H1 (cell line): ENCODE measurements around the gene CACNG5. TPM values are rescaled to one million over a fixed set of nuclear protein-coding genes. Genes with fewer than 3 reads are reported as not detected.

ENCODE experiments used
- CTCF ChIA-PET: fragments of 300-600 bp; sonication (Branson Sonifier 250); formaldehyde crosslinking; loops from one replicate; lab custom pipeline; 2021; ENCODE audit not compliant: partially characterized antibody; lab: Charles Lee
- POLR2A ChIA-PET: fragments of 300-600 bp; sonication (Branson Sonifier 250); formaldehyde crosslinking; loops from one replicate; lab custom pipeline; 2021; ENCODE audit warnings: inconsistent platforms; ENCODE audit not compliant: partially characterized antibody; lab: Charles Lee
- DNase-seq, 2 experiments: peaks; one replicate each; pipeline versions ENCODE4 v3.0.0 to v3.0.0-alpha.2; 2010 to 2022; ENCODE audit warnings: low spot score in 2 of 2, low read depth in 1 of 2, mixed read lengths in 1 of 2
- FAIRE-seq: peaks from 2 replicates; lab custom pipeline; 2011; peaks lifted over from hg19 to GRCh38; lab: Jason Lieb, UNC
- H2AFZ ChIP-seq: 2 replicates; pipeline ENCODE4 v1.8.1; 2012; ENCODE audit warnings: low read length, inconsistent platforms
- H2AK5ac ChIP-seq: 2 replicates; pipeline ENCODE4 v1.6.1; 2013; ENCODE audit warnings: low read depth, low read length
- H2BK120ac ChIP-seq: replicated peaks from 2 replicates; pipeline ENCODE3; 2013; ENCODE audit warnings: low read depth, low read length, inconsistent platforms
- H2BK12ac ChIP-seq: 2 replicates; pipeline ENCODE4 v1.6.1; 2013; ENCODE audit warnings: low read depth, low read length
- H2BK15ac ChIP-seq: 2 replicates; pipeline ENCODE4 v1.6.1; 2013; ENCODE audit warnings: low read length
- H2BK20ac ChIP-seq: 2 replicates; pipeline ENCODE4 v1.6.1; 2013; ENCODE audit warnings: low read length
- H2BK5ac ChIP-seq: 2 replicates; pipeline ENCODE4 v1.6.1; 2013; ENCODE audit warnings: low read depth, low read length
- H3K14ac ChIP-seq: 2 replicates; pipeline ENCODE4 v1.6.1; 2013; ENCODE audit warnings: inconsistent platforms; ENCODE audit not compliant: insufficient read length
- H3K18ac ChIP-seq: 2 replicates; pipeline ENCODE4 v1.6.1; 2013; ENCODE audit warnings: low read length; ENCODE audit errors: extremely low read depth
- H3K23ac ChIP-seq: 2 replicates; pipeline ENCODE4 v1.6.1; 2013; ENCODE audit warnings: inconsistent platforms; ENCODE audit not compliant: insufficient read length
- H3K23me2 ChIP-seq: 2 replicates; pipeline ENCODE4 v1.6.1; 2013; ENCODE audit warnings: low read depth, low read length
- H3K27ac ChIP-seq: 2 replicates; pipeline ENCODE4 v1.6.1; 2011; ENCODE audit warnings: low read depth, low read length, inconsistent platforms
- H3K27me3 ChIP-seq, 4 experiments: replicated peaks in 1 of 4; 1 replicate in 1 of 4; 2 replicates in 3 of 4; pipeline versions ENCODE4 v1.6.1 to v1.8.1; 2011 to 2013; ENCODE audit warnings: low read length in 3 of 4, mild to moderate bottlenecking in 3 of 4, inconsistent platforms in 2 of 4, mixed read lengths in 2 of 4, moderate library complexity in 1 of 4; ENCODE audit not compliant: control insufficient read depth in 3 of 4, insufficient read depth in 3 of 4; ENCODE audit errors: extremely low read depth in 1 of 4
- H3K36me3 ChIP-seq, 4 experiments: 2 replicates each; pipeline versions ENCODE4 v1.6.1 to v1.8.1; 2011 to 2013; ENCODE audit warnings: mild to moderate bottlenecking in 4 of 4, low read length in 3 of 4, moderate library complexity in 2 of 4, control low read depth in 1 of 4, inconsistent platforms in 1 of 4; ENCODE audit not compliant: insufficient read depth in 4 of 4, control insufficient read depth in 2 of 4
- H3K4ac ChIP-seq: replicated peaks from 2 replicates; pipeline ENCODE3; 2013; ENCODE audit warnings: low read length, low read depth, mixed read lengths, inconsistent platforms; ENCODE audit not compliant: insufficient read length
- H3K4me1 ChIP-seq, 4 experiments: replicated peaks in 1 of 4; 1 replicate in 1 of 4; 2 replicates in 3 of 4; pipeline versions ENCODE4 v1.6.1 to v1.8.1; 2011 to 2013; ENCODE audit warnings: low read length in 3 of 4, inconsistent platforms in 2 of 4, mixed read lengths in 1 of 4; ENCODE audit not compliant: insufficient read depth in 4 of 4, control insufficient read depth in 3 of 4
- H3K4me2 ChIP-seq, 2 experiments: 2 replicates each; pipeline versions ENCODE4 v1.6.1 to v1.8.1; 2011 to 2013; ENCODE audit warnings: low read depth in 2 of 2, low read length in 2 of 2, control low read depth in 1 of 2, inconsistent platforms in 1 of 2, mild to moderate bottlenecking in 1 of 2; ENCODE audit not compliant: insufficient read depth in 1 of 2
- H3K4me3 ChIP-seq, 4 experiments: fragments of 200-600, 300-600 bp in 1 of 4; sonication (generic), shearing (Covaris generic), sonication (Bioruptor Twin) in 1 of 4; 2 replicates each; pipeline versions ENCODE4 v1.5.1 to v1.8.1; 2011 to 2016; ENCODE audit warnings: low read length in 4 of 4, low read depth in 3 of 4, control low read depth in 2 of 4, inconsistent platforms in 2 of 4, mild to moderate bottlenecking in 2 of 4, mixed read lengths in 1 of 4, moderate library complexity in 1 of 4; ENCODE audit not compliant: insufficient read depth in 2 of 4; ENCODE audit errors: extremely low read depth in 1 of 4
- H3K56ac ChIP-seq: replicated peaks from 2 replicates; pipeline ENCODE3; 2013; ENCODE audit warnings: low read depth, mild to moderate bottlenecking, mixed read lengths, low read length, inconsistent platforms; ENCODE audit not compliant: insufficient read length
- H3K79me1 ChIP-seq: 2 replicates; pipeline ENCODE4 v1.6.1; 2013; ENCODE audit warnings: low read depth, low read length, control low read depth
- H3K79me2 ChIP-seq, 2 experiments: 2 replicates each; pipeline versions ENCODE4 v1.6.1 to v1.8.1; 2012 to 2013; ENCODE audit warnings: low read length in 2 of 2, mild to moderate bottlenecking in 2 of 2, inconsistent platforms in 1 of 2; ENCODE audit not compliant: insufficient read depth in 2 of 2, control insufficient read depth in 1 of 2
- H3K9ac ChIP-seq, 4 experiments: replicated peaks in 1 of 4; 1 replicate in 1 of 4; 2 replicates in 3 of 4; pipeline versions ENCODE4 v1.6.1 to v1.8.1; 2011 to 2013; ENCODE audit warnings: low read depth in 3 of 4, low read length in 3 of 4, control low read depth in 2 of 4, mild to moderate bottlenecking in 2 of 4, moderate library complexity in 2 of 4, inconsistent platforms in 1 of 4; ENCODE audit errors: extremely low read depth in 1 of 4
- H3K9me3 ChIP-seq, 2 experiments: 2 replicates each; pipeline versions ENCODE4 v1.6.1 to v1.8.1; 2012 to 2013; ENCODE audit warnings: mild to moderate bottlenecking in 2 of 2, moderate library complexity in 2 of 2, control low read depth in 1 of 2, inconsistent platforms in 1 of 2, low read depth in 1 of 2, low read length in 1 of 2, mixed read lengths in 1 of 2; ENCODE audit not compliant: insufficient read depth in 2 of 2
- H4K20me1 ChIP-seq, 2 experiments: replicated peaks in 1 of 2; 2 replicates each; pipeline versions ENCODE3 to v1.8.1; 2011 to 2013; ENCODE audit warnings: inconsistent platforms in 2 of 2, low read length in 2 of 2, mild to moderate bottlenecking in 1 of 2; ENCODE audit not compliant: insufficient read depth in 2 of 2, control insufficient read depth in 1 of 2
- H4K5ac ChIP-seq: 2 replicates; pipeline ENCODE4 v1.6.1; 2013; ENCODE audit warnings: low read length, low read depth, mixed read lengths, inconsistent platforms; ENCODE audit not compliant: insufficient read length
- H4K8ac ChIP-seq: 2 replicates; pipeline ENCODE4 v1.8.0; 2013; ENCODE audit warnings: mild to moderate bottlenecking, moderate library complexity, low read length, inconsistent platforms; ENCODE audit not compliant: insufficient read depth; ENCODE audit errors: extremely low read depth
- H4K91ac ChIP-seq: replicated peaks from 2 replicates; pipeline ENCODE3; 2013; ENCODE audit warnings: low read length, mixed read lengths, inconsistent platforms; ENCODE audit not compliant: insufficient read length
- BCL11A ChIP-seq, 2 experiments: IDR thresholded peaks; one replicate each; pipeline ENCODE4 v1.6.1; 2011; ENCODE audit warnings: low read depth in 2 of 2, low read length in 2 of 2, mild to moderate bottlenecking in 2 of 2
- SIX5 ChIP-seq: IDR thresholded peaks from 2 replicates; pipeline ENCODE4 v1.6.1; 2011; ENCODE audit warnings: mild to moderate bottlenecking, low read depth, low read length
- SP2 ChIP-seq: IDR thresholded peaks from 2 replicates; pipeline ENCODE4 v1.6.1; 2012; ENCODE audit warnings: mild to moderate bottlenecking, low read length, inconsistent platforms
- SP4 ChIP-seq: IDR thresholded peaks from 2 replicates; pipeline ENCODE4 v1.6.1; 2012; ENCODE audit warnings: low read length, inconsistent platforms
- SUZ12 ChIP-seq: fragments of 200-600 bp; sonication (generic); IDR thresholded peaks from 2 replicates; pipeline ENCODE4 v1.6.1; 2012; ENCODE audit warnings: mild to moderate bottlenecking, inconsistent platforms, low read length, moderate library complexity, mixed read lengths
- USF2 ChIP-seq: IDR thresholded peaks from 2 replicates; pipeline ENCODE4 v1.6.1; 2011; ENCODE audit warnings: low read length, improper control_type of control experiment
- YY1 ChIP-seq: IDR thresholded peaks from 2 replicates; pipeline ENCODE4 v1.6.1; 2011; ENCODE audit warnings: low read depth, mild to moderate bottlenecking, low read length
- WGBS, 2 experiments: shearing (Covaris generic) in 1 of 2; methylation state at CpG; one replicate each; pipeline versions ENCODE4 v1.1.6 to v1.1.7; 2013 to 2015; ENCODE audit warnings: low lambda C conversion rate in 2 of 2, mixed read lengths in 2 of 2, inconsistent platforms in 1 of 2, low coverage in 1 of 2, missing lambda C conversion rate in 1 of 2; ENCODE audit not compliant: insufficient replicate concordance in 2 of 2, insufficient coverage in 1 of 2, insufficient read length in 1 of 2; ENCODE audit errors: extremely low coverage in 1 of 2, missing lambda C conversion rate in 1 of 2; 5-methylcytosine and 5-hydroxymethylcytosine counted together
- polyA plus RNA-seq, 7 experiments: library from polyadenylated mRNA; depleted of rRNA in 3 of 7; stranded (reverse) in 5 of 7; unstranded in 2 of 7; fragments of >200 nt in 5 of 7; fragments of 200-250 nt in 2 of 7; gene quantifications; 1 replicate in 5 of 7; 2 replicates in 1 of 7; 4 replicates in 1 of 7; pipeline versions ENCODE4 v1.2.1 to v1.2.3, GENCODE V29; 2011 to 2013; ENCODE audit warnings: missing spikeins in 2 of 7, mixed read lengths in 2 of 7
- total RNA-seq: library from RNA; stranded (reverse); fragmentation: NEBNext Ultra II Directional; extraction: Animal tissue kit (Norgen Biotek cat#: 25700); gene quantifications from 2 replicates; pipeline ENCODE4 v1.2.1, GENCODE V29; 2021
- TF ChIP-seq, protein P1 (sequence below): IDR thresholded peaks from 2 replicates; pipeline ENCODE4 v1.6.1; 2012; ENCODE audit warnings: inconsistent platforms

CACNG5 gene
- total and polyA plus RNA-seq, 2 of the 8 experiments (the other 6 are each of a cell fraction or from before 2014, with no cell fraction given), result 2.2 to 3.1 TPM

- Histone ChIP-seq H2BK12ac (no peak overlapping the region), H2BK15ac (no peak overlapping the region), H3K9ac (no peak overlapping the region), H3K4me1 (no peaks in the 10 kb centered on the region), H3K23ac (no peak overlapping the region), H3K79me2 (no peaks in the 10 kb centered on the region), H4K20me1 (no peaks in the 10 kb centered on the region), H4K5ac (no peak overlapping the region), H3K4ac (no peak overlapping the region), H3K79me1 (no peaks in the 10 kb centered on the region), H3K36me3 (no peaks in the 10 kb centered on the region), H3K23me2 (no peaks in the 10 kb centered on the region), H3K4me2 (no peak overlapping the region), H2AFZ (no peak overlapping the region), H3K27ac (no peak overlapping the region), H2BK5ac (no peak overlapping the region), H2AK5ac (no peak overlapping the region), H3K14ac (no peak overlapping the region), H3K9me3 (no peaks in the 10 kb centered on the region), H3K4me3 (no peak overlapping the region), H3K27me3 (no peaks in the 10 kb centered on the region), H4K8ac (no peak overlapping the region), H4K91ac (no peak overlapping the region), H2BK20ac (no peak overlapping the region), H3K18ac (no peak overlapping the region), H3K56ac (no peak overlapping the region), H2BK120ac (no peak overlapping the region)
- ChIA-PET CTCF (no interaction called here), POLR2A (no interaction called here)
- FAIRE-seq, result no peak
- DNase-seq, result no peak
- WGBS, 2 experiments, result 99% methylated on average over 5 of the region's 5 CpGs; no CpG with 5 or more reads in 1 of the 2 experiments
- TF ChIP-seq SUZ12 (no peak), SP2 (no peak), USF2 (no peak), BCL11A (IDR thresholded peaks at IDR 0.05; ENCODE audit: low read depth in 2 of 2, low read length in 2 of 2) (no peak), SP4 (no peak), SIX5 (no peak), YY1 (no peak)
- TF ChIP-seq, protein P1, sequence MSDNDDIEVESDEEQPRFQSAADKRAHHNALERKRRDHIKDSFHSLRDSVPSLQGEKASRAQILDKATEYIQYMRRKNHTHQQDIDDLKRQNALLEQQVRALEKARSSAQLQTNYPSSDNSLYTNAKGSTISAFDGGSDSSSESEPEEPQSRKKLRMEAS, result no peak
Measured at GRCh38 chr17:66893863-66894262, 58.9 kb downstream of the CACNG5 start.
